HG02678 (cell line): Measurements from ENCODE around the gene RPP40.

Experiments
- ATAC-seq: cut with Tn5 transposase; IDR thresholded peaks from one replicate; pipeline ENCODE4 v1.9.1; 2021; ENCODE audit warnings: mild to moderate bottlenecking, moderate library complexity; ENCODE audit not compliant: unreplicated experiment

RPP40 gene

DNA sequence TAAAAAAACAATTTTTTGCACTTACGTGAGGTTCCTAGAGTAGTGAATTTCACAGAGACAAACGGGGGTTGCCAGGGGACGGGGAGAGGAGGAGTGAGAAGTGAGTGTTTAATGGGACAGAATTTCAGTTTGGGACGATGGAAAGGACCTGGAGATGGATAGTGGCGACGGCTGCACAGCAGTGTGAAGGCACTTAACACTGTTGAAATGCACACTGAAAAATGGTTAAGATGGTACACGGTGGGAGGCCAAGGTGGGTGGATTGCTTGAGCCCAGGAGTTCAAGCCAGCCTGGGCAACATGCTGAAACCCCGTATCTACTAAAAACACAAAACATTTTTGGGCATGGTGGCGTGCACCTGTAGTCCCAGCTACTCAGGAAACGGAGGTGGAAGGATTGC, 31.4 kb downstream of the RPP40 start:
- no peak for ATAC-seq

DNA sequence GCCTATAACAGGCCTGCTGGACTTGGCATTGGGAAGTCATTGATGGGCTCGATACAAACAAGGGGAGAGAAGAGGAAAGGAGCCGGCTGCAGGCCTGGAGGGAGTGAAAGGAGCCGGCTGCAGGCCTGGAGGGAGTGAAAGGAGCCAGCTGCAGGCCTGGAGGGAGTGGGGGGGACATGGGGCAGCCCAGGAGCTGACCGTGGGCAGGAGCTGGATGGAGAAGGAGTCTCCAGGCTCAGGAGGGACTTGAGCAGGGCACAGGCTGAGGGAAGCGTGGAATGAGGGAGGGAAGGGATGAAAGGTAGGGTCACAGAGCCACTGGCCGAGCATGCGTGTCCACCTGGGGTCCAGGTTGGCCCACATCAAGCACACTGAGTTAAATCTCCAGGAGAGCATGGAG, 32.0 kb downstream of the RPP40 start:
- ATAC-seq, result no peak

DNA sequence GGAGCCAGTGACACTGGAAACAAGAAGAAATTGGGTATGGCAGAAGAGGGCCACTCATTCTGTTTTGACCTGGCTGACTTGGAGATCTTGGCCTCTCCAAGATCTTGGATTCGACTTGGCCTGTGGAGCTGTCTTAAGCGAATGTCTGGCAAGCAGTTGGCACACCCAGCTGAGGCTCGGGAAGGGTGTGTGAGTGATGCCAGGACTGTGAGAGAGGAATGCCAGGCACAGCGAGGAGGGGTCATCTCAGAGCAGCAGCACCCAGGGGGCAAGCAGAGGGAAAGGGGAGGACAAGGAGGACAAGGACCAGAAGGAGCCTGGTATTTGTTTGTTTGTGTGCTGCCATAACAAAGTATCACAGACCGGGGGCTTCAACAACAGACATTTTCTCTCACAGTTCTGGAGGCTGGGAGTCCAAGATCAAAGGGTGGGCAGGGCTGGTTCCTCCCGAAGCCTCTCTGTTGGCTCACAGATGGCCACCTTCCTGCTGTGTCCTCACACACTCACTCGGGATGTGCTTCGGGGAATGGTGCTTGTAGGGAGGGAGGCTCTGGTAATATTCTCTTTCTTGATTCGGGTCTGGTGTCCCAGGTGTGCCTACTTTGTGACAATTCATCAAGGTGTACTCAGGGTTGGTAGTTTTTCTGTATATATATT, 33.0 kb downstream of the RPP40 start:
- ATAC-seq, result no peak

DNA sequence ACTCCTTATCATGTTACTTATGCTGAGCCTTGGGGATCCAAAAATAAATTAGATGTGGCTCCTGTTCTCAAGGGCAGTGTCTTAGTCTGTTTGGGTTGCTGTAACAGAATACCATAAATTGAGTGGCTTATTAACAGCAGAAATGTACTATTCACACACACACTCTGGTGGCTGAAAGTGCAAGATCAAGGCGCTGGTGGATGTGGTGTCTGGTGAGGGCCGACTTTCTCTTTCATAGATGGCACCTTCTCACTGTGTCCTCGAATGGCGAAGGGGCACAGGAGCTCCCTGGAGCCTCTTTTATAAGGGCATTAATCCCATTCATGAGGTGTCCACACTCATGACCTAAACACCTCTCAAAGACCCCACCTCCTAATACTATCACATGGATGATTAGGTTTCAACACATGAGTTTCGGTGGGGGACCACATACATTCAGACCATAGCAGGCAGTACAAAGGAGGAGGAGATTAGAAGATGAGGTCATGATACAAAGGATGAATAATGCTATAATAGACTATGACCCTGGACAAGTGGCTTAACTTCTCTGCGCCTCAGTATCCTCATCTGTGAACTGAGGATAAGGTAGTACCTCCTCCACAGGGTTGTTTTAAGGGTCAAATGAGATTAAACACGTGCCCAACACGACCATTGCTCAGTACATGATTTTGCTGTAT, 34.1 kb downstream of the RPP40 start:
- ATAC-seq, result no peak

DNA sequence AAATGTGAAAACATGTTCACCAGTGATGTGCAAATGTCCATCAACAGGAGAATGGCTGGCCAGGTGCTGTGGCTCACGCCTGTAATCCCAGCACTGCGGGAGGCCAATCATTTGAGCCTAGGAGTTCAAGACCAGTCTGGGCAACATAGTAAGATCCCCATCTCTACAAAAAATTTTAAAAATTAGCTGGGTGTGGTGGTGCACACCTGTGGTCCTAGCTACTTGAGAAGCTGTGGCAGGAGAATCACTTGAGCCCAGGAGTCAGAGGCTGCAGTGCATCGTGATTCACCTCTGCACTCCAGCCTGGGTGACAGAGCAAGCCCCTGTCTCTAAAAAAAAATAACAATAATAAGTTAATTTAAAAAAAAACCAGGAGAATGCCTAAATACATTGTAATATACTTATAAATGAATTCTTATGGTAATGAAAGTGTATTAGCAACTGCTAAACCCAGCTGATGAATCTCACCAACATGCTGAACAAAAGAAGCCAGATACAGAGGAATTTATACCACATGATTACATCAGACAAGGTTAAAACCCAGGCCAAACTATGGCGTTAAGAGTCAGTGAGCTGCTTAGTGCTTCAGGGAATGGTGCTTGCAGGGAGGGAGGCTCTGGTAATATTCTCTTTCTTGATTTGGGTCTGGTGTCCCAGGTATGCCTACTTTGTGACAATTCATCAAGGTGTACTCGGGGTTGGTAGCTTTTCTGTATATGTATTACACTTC, 36.4 kb downstream of the RPP40 start:
- no peak for ATAC-seq

DNA sequence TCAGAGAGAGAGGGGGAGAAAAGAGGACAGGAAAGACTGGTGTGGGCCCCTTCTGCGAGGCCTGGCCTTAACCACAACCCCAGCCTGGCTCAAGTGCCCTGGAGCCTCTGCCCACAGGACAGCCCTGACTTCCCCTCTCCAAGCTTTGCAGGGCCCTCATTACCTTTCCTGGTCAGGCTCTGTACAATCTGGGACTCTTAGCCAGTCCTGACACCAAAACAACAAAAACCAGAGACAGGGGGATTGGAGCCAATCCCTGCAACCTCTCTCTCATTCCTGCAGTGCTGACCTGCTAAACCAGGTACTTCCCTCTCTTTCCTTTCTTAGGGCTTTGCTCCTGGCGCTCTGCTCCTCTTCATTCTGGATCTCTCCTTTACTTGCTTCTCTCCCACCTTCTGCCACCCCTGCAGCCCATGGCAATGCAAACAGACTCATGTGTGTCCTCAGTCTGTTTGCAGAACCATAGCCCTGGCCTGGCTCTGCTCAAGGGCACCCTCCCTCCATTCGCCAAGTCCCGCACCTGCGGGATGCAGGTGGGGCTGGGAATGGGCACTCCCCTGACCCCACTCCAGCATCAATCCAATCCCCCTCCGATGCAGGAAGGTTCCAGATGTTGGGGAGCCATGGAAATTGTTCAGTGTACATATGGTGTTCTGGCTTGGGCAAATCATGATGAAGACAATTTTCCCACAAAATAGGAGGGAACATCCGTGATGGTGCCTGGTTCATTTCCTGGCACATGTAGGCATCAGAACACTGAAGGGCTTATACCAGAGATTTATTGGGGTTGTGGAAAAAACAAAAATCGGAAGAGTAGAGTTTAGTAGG, 38.1 kb downstream of the RPP40 start:
- no peak for ATAC-seq

DNA sequence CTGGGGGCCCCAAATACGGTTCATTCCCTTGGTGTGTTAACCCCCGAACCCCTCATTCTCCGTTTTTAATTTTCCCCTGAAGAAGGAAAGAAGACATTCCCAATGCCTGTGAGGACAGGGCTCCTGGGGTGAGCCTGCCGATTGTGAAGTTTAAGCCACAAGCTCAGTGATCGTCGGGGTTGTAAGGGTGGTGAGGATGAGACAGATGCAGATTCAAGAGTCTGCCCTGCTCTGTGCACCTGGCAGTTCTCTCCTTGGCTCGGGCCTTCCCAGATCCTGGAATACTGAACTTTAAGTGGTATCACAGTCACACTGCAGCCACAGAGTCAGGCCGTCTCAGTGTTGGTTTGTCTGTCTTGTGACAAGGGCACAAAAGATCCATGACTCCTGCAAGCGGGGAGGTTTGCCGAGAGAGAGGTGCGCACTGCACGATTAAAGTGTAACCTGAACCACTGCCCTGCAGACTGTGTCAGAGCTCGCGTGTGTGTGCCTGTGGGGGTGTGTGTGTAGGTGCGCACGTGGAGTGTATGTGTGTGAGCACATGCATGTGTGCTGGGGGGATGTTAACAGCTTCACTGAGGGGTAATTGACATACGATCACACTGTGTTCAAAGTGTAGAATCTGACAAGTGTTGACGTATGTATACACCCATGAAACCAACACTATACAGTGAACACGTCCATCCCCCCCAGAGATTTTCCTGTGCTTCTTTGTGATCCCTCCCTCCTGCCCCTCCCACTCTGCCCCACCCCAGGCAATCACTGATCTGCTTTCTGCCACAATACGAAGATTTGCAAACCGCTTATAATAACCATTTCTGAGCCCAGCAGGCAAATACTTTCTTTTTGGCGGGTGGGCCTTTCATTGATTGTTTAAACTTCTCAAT, 38.9 kb downstream of the RPP40 start:
- no peak for ATAC-seq

DNA sequence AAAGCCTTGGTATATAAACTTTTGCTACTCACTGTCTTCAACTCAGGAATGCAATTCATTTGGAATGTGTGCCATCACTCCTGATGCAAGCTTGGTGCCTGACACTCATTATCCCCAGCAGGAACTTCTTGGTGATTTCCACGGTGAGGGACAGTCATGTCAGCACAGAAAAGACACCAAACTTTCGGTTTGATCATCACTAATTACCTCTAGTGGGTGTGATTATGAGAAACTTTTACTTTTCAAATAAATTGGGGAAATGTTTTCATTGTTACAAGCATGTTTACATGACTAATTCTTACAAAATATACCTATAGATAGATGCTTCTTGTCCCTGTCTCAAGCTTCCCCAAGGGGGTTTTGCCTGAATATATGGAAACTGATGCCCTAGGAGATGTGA, 40.9 kb downstream of the RPP40 start:
- ATAC-seq, result no peak

DNA sequence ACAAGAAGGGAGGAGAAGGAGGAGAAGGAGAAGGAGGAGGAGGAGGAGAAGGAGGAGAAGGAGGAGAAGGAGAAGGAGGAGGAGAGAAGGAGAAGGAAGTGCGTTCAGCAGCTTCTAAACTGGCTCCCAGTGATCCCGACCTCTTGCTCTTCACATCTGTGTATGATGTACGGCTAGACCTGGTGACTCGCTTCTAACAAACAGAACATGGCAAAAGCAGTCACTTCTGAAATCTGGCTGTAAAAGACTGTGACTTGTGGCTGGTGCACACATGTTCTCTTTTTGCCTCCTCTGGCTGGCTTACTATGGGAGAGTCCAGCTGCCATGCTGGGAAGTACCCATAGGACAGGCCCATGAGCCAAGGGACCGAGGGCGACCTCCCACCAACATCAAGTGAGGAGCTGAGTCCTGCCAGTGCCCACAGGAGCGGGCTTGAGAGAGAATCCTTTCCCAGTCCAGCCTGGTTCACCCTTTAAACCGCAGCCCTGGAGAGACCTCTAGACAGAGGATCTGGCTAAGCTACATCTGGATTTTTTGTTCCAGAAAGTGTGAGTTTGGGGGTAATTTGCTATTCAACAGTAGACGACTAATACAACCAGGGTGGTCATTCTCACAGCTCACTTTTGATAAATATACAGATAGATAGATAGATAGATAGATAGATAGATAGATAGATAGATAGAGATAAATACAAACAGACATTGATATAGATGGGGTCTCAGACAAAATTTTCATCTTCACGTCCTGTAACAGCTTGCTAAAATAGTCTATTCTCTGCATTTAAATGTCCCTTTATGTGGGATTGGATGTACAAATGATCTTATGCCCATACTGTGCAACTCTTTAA, 42.3 kb downstream of the RPP40 start:
- no peak for ATAC-seq

DNA sequence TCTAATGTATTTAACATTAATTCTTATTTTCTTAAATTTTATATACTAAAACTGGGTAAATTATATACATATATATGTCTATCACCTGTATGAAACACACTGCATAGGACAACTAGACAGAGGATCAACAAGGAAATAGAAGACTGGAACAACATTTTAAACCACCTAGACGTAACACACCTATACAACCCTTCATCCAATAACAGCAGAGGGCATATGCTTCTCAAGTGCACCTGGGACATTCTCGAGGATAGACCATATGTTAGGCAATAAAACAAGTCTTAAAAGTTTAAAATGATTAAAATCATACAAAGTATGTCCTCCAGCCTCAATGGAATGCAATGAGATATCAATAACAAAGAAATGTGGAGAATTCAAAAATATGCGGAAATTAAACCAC, 45.2 kb downstream of the RPP40 start:
- no peak for ATAC-seq

DNA sequence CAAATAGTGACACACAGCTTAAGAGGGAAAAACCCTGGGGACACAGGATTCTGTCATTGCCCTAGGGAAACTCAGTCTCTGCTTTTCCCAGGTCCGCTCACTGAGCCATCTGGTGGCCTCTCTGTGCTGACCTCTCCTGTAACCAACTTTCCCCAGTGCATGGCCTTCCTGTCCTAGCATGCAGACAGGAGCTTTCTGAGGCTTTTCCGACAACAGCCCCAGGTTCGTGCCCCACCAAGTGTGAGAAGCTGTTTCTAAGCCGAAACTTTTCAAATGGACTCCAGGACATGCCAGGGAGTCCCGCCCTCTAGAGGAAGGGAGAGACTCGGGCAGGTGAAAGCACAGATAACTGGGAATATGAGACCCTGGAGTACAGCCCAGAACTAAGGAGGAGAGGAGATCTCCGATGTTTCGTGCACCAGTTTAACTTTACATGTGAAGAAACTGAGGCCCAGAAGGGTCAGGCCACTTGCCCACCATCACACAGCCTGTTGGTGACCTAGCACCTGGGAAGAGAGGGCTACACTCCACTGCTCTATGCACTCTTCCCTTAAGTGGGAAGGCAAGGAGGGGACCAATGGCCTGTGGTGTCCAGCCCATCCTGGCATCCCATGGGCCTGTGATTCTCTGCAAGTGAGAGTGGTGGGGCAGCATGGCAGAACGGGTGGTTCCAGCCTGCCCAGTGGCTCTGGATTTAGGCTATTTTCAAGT, 46.2 kb downstream of the RPP40 start:
- no peak for ATAC-seq

DNA sequence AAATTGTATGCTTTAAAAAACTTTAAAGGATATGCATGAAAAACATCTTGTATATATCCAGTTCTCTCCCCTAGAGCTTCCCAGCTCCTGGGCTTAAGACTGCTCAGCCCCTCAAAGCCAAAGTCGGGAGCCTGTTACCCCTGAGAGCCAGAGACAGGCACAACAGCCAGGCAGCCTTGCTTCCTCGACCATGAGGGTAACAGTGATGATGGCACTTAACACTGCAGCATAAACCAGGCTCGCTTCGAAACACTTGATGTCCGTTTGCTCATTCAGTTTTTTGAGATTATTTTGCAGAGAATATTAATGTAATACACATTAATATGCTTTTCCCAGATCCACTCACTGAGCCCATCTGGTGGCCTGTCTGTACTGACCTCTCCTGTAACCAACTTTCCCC, 47.2 kb downstream of the RPP40 start:
- no peak for ATAC-seq

DNA sequence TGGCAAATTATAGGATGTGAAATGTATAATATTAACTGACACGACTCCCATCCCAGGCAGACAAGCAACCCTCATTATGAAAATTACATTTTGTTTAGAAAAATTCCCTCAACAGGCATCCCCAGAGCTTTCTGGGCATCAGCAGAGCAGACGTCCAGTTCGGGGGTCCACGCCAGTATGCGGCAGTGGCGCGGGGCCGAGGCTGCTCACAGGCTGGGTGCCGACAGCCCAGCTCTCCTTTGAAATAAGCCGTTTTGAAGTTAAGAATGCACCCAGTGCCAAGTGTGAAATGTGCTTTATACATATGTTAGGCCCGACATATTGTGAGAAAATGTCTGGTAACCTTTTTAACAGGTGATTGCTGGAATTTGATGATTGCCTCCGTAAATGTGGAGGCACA, 50.4 kb downstream of the RPP40 start:
- ATAC-seq, result no peak

DNA sequence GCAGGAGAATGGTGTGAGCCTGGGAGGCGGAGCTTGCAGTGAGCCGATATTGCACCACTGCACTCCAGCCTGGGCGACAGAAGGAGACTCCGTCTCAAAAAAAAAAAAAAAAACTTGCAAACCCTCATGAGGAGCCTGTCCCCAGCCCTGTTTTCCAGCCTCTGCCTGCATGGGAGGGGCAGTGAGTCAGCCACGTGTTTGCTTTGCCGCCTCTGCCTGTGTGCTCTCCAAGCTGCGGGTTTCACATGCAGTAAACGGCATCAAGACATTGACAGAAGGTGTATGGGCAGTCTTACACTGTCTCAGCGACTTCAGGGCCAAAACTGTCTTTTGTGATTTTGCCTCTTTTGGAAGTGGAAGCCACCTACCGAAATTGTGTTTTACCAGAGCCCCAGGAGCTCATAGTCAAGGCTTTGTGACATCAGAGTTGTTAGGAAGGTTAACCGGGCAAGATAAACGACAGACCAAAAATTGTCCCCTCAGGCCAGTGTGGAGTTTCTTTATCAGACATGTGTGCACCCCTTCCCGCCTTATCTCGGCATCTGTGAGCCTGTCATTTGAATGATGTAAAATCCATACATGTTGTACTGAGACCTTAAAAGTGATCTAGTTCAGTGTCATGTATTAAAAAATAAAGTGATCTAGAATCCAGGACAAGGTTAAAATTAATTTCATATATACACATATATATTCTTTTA, 52.9 kb downstream of the RPP40 start:
- no peak for ATAC-seq

DNA sequence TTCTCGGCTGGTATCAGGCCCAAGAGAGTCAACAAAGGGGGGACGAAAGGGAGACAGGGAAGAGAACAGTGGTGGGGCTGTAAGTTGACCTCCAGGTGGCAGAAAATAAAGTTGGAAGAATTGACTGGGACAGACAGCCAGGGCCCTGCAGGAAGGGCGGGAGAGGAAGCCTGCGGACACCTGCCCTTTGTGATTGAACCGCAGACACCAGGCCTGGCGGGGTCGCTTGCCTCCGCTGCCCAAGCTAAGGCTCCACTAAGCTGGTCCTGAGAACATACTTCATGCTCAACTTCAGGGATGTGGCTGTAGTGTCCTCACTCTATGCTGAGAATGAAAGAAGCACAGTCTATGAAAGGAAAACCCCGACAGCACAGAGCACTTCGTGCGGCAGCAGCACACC, 53.8 kb downstream of the RPP40 start:
- ATAC-seq, result no peak

DNA sequence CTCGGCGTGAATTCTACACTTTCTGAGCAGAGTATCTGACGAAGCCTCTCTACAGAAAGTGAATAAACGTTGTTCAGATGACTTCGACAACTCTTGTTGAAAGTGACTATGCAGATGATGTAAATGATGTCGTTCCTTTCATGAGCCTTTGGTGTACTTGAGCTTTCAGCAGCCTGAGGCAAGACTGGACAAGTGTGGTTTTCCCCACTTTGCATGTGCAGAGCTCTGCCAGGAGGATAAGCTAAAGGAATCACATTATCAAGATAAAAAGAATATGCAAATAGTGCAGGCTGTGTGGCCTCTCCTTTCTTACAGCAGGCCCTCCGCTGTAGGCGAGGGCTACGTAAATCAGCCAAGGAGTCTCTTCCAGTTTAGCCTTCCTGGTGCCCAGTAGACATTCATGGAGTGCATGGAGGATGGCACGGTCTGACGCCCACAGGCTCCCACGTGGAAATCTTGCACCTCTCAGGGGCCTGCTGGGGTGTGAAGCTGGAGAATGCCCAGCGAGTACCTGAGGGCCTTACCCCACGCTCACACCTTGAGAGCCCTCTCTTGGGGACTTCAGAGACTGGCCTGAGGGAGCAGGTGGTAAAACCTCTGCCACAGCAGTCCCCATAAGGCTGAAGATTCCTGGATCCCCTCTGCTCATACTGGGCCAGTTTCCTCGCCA, 54.9 kb downstream of the RPP40 start:
- ATAC-seq, result no peak

DNA sequence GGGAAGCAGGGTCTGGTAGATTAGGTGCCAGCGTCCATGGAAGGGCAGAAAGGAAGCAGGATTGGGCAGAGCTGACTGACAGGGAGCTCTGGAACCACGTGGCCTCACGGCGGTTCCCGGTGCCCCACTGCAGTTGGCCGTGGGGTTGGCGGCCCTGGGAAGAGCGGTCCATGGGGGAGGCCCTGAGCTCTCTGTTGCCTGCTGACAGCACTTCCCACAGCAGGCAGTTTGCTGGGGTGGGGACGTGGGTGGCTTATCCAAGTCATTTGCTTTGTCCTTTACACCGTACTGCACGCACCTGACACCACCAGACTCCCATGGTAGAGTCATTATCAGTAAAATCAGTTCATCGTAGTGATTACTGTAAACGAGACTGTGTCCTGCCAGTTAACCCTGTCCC, 56.1 kb downstream of the RPP40 start:
- no peak for ATAC-seq

DNA sequence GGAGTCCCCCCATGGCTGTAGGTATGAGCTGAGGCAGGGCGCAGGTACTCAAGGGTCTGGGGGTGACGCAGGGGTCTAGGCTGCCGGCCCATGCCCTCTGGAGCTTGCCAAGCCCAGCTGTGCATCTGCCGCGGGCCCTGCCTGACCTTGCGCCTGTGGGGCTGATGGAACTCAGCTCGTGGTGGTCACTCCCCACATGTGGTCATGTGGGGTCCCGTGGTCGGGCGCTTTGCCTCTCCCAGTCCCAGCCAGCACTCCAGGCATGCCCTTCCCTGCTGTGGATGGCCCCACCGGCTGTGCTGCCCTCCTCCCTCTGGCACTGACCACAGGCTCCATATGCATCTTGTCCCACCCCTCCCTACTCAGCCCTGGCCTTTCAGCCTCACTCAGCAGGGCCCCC, 57.3 kb downstream of the RPP40 start:
- ATAC-seq, result no peak
